ENCODE results near the gene LCN6.
"Not testable (repeated sequence)": the region's sequence is repeated elsewhere in the genome, so short reads cannot be mapped to it uniquely, and the experiment has no call there.

Gene LCN6

GRCh38 chr9:136710543-136710942, 37.8 kb downstream of the LCN6 start:
- no peak for DNase-seq (ENCODE audit: low spot score)

DNA sequence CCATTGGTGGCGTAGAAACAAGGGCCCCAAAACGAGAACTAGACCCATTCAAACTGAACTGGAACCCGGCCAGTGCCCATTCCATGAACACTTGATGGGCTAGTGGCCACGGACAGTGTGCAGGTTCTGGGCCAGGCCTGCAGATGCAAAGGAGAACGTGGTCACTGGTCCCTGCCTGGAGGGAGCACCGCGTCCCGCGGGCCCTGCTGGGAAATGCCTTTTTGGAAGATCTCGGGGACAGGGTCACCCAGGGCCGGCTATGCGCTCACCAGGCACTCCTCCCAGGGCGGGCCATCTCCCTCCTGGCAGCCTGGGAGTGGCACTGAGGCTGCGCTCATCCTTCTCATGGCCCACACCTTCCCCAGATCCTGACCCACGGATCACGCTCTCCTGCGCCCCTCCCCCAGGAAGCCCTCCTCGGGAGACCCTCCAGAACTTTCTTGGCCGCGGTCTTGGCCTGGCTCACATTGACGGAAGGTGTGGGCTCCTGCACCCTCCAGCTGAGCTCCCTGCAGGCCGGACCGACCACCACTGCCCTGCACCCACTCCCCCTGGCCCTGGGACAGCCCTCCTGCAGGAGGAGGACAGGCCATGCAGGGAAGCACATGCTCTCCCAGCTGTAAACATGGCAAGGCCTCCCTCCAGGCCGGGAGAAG, 38.7 kb downstream of the LCN6 start:
- DNase-seq (ENCODE audit: low spot score): no peak

GRCh38 chr9:136707849-136708517, 40.3 kb downstream of the LCN6 start:
- DNase-seq (ENCODE audit: low spot score): no peak

DNA sequence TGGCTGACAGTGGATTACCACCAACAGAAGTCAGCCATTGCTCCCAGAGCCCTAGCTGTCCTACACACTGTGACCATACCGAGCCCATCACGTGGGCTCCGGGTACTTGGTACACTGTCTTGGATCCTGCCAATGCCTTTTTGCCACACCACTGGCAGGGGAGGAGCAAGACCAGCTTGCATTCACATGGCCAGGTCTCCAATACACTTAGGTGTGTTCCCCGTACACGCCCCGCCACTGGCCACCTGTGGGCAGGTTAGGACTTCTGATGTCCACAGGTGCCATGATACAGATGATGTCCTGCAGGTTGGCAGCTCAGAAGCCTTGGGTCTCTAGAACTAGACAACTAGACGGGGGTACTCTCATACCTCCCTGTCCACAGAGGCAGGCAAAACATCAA, 41.3 kb downstream of the LCN6 start:
- DNase-seq (ENCODE audit: low spot score): no peak

DNA sequence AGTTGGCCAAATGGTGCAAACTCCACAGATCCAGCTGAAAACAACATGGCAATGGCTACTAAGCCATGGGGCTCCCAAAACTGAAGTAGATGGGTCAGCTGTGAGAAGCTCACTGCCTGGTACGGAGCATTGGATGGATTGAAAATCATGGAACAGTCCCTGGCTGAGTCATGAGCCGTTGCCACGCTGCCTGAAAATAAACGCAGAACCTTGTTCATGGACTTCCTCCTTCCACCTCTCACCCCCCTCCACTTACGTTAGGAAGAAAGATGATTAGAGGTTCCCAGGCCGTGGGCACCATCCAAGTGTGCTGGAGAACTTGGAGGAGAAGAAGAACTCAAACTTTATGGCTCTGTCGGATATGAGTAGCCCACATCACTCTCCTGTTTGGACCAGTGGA, 42.8 kb downstream of the LCN6 start:
- DNase-seq (ENCODE audit: low spot score): no peak

GRCh38 chr9:136704741-136705140, 43.6 kb downstream of the LCN6 start:
- not testable (repeated sequence) for DNase-seq (ENCODE audit: low spot score)

DNA sequence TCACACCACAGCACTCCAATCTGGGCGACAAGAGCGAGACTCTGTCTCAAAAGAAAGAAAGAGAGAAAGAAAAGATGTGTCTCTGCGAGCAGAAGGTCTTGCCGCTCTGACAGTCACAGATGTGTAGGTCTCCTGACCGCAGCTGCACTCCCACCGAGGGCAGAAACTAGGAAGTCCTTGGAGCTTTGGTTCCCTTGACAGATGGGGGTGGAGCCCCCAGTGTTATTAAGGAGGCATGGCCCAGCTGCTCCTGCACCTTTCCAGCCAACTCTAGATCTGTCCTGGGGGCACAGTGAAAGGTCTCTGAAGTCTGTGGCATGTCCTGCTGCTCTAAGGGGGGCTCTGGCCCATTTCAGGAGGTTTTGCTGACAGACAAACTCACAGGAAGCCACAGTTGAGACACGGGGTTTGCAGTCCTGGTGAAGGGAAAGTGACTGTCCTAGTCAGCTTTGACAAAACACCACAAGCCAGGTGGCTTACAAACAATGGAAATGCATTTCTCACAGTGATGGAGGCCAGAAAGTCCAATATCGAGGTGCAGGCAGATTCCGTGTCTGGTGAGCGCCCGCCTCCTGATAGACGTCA, 45.0 kb downstream of the LCN6 start:
- DNase-seq (ENCODE audit: low spot score): no peak

DNA sequence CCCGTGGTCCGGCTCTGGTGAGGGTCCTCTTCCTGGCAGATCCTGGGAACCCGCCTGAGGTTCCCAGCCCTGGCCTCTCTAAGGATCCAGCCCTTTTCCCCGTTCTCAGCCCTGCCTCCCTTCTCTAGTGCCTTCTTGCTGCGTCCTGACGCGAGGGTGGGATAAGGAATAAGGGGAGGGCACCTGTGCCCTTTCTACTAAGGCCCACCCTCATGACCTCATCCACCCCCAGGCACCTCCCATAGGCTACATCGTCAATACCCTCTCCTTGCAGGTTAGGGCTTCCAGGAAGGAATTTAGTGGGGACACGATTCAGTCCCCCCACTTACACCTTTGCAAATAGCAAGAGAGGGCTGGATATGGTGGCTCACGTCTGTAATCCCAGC, 46.7 kb downstream of the LCN6 start:
- no peak for DNase-seq (ENCODE audit: low spot score)

- no peak for DNase-seq (ENCODE audit: low spot score)
These were observed 47.2 kb downstream of the LCN6 start for GRCh38 chr9:136700959-136701667.

DNA sequence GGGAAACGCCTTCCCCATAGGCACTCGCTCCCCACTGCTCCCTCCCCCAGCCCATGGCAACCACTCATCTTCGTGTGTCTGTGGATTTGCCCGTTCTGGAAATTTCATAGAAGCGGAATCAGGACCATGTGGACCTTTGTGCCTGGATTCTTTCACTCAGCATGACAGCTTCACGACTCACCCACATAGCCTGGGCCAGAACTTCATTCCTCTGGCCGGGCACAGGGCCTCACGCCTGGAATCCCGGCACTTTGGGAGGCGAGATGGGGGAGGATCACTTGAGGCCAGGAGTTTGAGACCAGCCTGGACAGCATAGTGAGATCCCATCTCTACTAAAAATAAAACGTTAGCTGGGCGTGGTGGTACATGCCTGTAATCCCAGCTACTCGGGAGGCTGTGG, 48.0 kb downstream of the LCN6 start:
- DNase-seq (ENCODE audit: low spot score): no peak

DNA sequence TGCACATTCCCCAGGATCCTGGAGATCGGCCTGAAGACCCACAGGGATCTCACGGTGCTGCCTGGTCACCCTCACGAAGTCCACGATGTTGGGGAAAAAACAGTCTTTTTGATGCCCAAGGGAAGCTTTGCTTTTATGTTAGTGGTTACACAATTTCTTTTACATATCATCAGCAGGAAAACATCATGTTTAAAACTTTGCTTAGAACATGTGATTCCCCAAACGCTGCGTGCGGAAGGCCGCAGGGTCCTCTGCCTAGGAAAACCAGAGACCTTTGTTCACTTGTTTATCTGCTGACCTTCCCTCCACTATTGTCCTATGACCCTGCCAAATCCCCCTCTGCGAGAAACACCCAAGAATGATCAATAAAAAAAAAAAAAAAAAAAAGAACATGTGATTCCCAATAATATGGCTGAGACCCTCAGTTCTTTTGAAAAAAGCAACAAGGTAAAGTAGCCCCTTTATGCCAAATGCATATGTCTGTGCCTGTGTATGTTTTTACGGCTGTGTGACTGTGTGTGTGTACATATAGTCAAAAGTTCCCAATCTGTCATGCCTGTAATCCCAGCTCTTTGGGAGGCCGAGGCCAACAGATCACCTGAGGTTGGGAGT, 49.6 kb downstream of the LCN6 start:
- no peak for DNase-seq (ENCODE audit: low spot score)

DNA sequence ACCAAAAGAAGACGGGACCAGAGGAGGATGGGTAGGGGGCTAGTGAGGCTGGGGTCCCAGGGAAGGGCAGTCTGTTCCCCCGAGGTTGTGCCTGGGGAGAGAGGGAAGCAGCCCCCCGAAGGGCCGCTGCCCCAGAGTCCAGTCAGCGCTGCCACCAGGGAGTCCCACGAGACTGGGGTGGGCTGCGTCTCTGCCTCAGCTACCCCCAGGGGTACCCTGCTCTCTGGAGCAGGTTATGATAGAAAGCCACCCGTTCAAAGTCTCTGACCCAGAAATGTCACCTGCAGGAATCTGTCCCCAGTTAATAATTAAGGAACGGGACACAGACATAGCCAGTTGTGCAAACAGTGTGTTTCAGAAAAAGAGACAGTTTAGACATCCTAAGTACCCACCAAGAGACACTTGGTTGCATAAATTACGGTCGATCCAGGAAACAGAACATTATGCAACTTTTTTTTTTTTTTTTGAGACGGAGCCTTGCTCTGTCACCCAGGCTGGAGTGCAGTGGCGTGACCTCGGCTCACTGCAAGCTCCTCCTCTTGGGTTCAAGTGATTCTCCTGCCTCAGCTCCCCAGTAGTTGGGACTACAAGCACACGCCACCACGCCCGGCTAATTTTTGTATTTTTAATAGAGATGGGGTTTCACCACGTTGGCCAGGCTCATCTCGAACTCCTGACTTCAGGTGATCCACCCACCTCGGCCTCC, 50.4 kb downstream of the LCN6 start:
- DNase-seq (ENCODE audit: low spot score): no peak

- no peak for DNase-seq (ENCODE audit: low spot score)
These were observed 51.0 kb downstream of the LCN6 start for GRCh38 chr9:136697146-136697820.

DNA sequence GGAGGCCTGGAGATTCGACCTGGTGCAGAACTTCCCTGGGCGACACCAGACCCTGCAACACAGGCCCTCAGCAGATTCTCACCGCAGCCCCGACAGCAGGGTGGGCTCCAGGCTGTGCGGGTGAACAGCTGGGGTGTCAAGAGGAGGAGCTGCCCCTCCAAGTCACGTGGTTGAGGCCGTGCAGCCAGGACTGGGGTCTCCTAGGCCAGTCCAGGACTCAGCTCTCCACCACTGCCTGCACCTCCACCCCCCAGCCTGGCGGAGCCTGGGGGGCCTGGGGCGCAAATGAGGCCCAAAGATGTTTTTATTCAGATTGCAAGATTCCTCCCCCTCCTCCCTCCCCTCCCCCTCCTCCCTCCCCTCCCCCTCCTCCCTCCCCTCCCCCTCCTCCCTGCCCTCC, 51.8 kb downstream of the LCN6 start:
- no peak for DNase-seq (ENCODE audit: low spot score)

- no peak for DNase-seq (ENCODE audit: low spot score)
These were observed 52.4 kb downstream of the LCN6 start for GRCh38 chr9:136695955-136696354.

- no peak for DNase-seq (ENCODE audit: low spot score)
These were observed 52.9 kb downstream of the LCN6 start for GRCh38 chr9:136695435-136695895.

DNA sequence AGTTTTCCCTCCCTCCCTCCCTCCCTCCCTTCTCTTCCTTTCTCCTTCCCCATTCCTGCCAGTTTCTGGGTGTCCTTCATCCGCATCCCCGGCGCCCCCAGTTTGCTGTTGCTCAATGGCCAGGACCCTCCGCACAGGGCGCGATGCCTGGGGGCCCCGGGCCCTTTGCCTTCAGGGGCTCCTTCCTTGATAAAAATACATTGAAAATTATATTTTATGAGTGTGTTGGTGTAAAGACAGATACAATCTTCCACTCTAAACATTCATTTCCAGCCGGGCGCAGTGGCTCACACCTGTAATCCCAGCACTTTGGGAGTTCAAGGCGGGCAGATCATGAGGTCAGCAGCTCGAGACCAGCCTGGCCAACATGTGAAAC, 53.5 kb downstream of the LCN6 start:
- no peak for DNase-seq (ENCODE audit: low spot score)

GRCh38 chr9:136694163-136694871, 54.0 kb downstream of the LCN6 start:
- peak; percentile 39 for DNase-seq (ENCODE audit: low spot score)

All from hematopoietic multipotent progenitor cell treated with erythropoietin and hydrocortisone succinate and interleukin-3 and kit ligand, for 15 days (in vitro differentiated cells).